OCI-LY1 (cell line): Measurements from ENCODE around the gene TBRG4.

Experiments used
- H2AFZ ChIP-seq: fragments of 200-600 bp; sonication (generic), shearing (Covaris generic); 2 replicates; pipeline ENCODE4 v1.6.0; 2014; ENCODE audit warnings: antibody characterized with exemption, mild to moderate bottlenecking, low read length
- H3F3A ChIP-seq: fragments of 200-600 bp; sonication (generic), shearing (Covaris generic); 2 replicates; pipeline ENCODE4 v1.6.0; 2014; ENCODE audit warnings: mild to moderate bottlenecking, antibody characterized with exemption, low read length, moderate library complexity; ENCODE audit not compliant: insufficient read depth
- H3K27ac ChIP-seq: fragments of 200-600 bp; sonication (generic); 2 replicates; pipeline ENCODE4 v1.5.1; 2014; ENCODE audit warnings: low read length, mixed run types, mild to moderate bottlenecking, low read depth; ENCODE audit not compliant: poor library complexity, severe bottlenecking
- H3K27me3 ChIP-seq: fragments of 200-600 bp; sonication (generic); 2 replicates; pipeline ENCODE4 v1.6.0; 2014; ENCODE audit warnings: antibody characterized with exemption, mild to moderate bottlenecking, low read length, moderate library complexity; ENCODE audit not compliant: insufficient read depth
- H3K36me3 ChIP-seq: fragments of 200-600 bp; sonication (generic); 2 replicates; pipeline ENCODE4 v1.6.1; 2014; ENCODE audit warnings: mild to moderate bottlenecking, antibody characterized with exemption, low read length, moderate library complexity, mixed read lengths; ENCODE audit not compliant: insufficient read depth
- H3K4me1 ChIP-seq: fragments of 200-600 bp; sonication (generic); 2 replicates; pipeline ENCODE4 v1.5.1; 2014; ENCODE audit warnings: mild to moderate bottlenecking, low read length, moderate library complexity; ENCODE audit not compliant: insufficient read depth, severe bottlenecking
- H3K4me2 ChIP-seq: fragments of 200-600 bp; sonication (generic), shearing (Covaris generic); 2 replicates; pipeline ENCODE4 v1.6.1; 2014; ENCODE audit warnings: low read length
- H3K4me3 ChIP-seq: fragments of 200-600 bp; sonication (generic); 2 replicates; pipeline ENCODE4 v1.5.1; 2014; ENCODE audit warnings: low read length, low read depth, mild to moderate bottlenecking, mixed read lengths; ENCODE audit not compliant: poor library complexity, severe bottlenecking
- H3K79me2 ChIP-seq: fragments of 200-600 bp; shearing (Covaris generic); 2 replicates; pipeline ENCODE4 v1.6.1; 2016; ENCODE audit warnings: mixed run types, low read length, mixed read lengths; ENCODE audit not compliant: insufficient read depth
- H3K9ac ChIP-seq: fragments of 200-600 bp; sonication (generic), shearing (Covaris generic); 2 replicates; pipeline ENCODE4 v1.6.1; 2014; ENCODE audit warnings: mild to moderate bottlenecking, low read length, mixed read lengths
- H3K9me2 ChIP-seq: fragments of 200-600 bp; sonication (generic), shearing (Covaris generic); 2 replicates; pipeline ENCODE4 v1.6.1; 2014; ENCODE audit warnings: low read depth, mild to moderate bottlenecking, low read length, mixed read lengths
- H3K9me3 ChIP-seq: fragments of 200-600 bp; shearing (Covaris generic); 2 replicates; pipeline ENCODE4 v1.6.1; 2014; ENCODE audit warnings: low read length, mixed read lengths
- H4K20me1 ChIP-seq: fragments of 200-600 bp; sonication (generic), shearing (Covaris generic); 2 replicates; pipeline ENCODE4 v1.6.0; 2016; ENCODE audit warnings: mild to moderate bottlenecking, low read length; ENCODE audit not compliant: insufficient read depth
- CTCF ChIP-seq: fragments of 200-600 bp; sonication (generic), shearing (Covaris generic); IDR thresholded peaks from 2 replicates; pipeline ENCODE4 v1.5.1; 2017; ENCODE audit warnings: mild to moderate bottlenecking, antibody characterized with exemption, low read length, moderate library complexity, mixed read lengths
- EZH2 ChIP-seq: fragments of 200-600 bp; sonication (generic), shearing (Covaris generic); IDR thresholded peaks from 2 replicates; pipeline ENCODE4 v1.8.0; 2017; ENCODE audit warnings: borderline replicate concordance, mixed run types, mild to moderate bottlenecking, antibody characterized with exemption, low read length, moderate library complexity, mixed read lengths

The TBRG4 gene

GRCh38 chr7:45055016-45055415 is 56.5 kb downstream of the TBRG4 start:
- Histone ChIP-seq H2AFZ (no peak overlapping the region), H3K27me3 (no peaks in the 10 kb centered on the region), H3K79me2 (peaks cover 86% of the 10 kb centered on the region), H3K4me3 (no peak overlapping the region), H4K20me1 (peaks cover 5% of the 10 kb centered on the region; the same call in 1 of the 2 replicates), H3K9me2 (no peaks in the 10 kb centered on the region), H3F3A (no peaks in the 10 kb centered on the region), H3K4me2 (no peak overlapping the region), H3K9ac (no peak overlapping the region), H3K36me3 (peaks cover 80% of the 10 kb centered on the region), H3K27ac (no peak overlapping the region), H3K4me1 (no peaks in the 10 kb centered on the region), H3K9me3 (no peaks in the 10 kb centered on the region; the same call in 1 of the 2 replicates)
- TF ChIP-seq CTCF: no peak
- TF ChIP-seq EZH2: no peak

- peaks cover 81% of the 10 kb centered on the region for H3K36me3 ChIP-seq
- H3K9me3 ChIP-seq: no peaks in the 10 kb centered on the region; the same call in 1 of the 2 replicates
- no peaks in the 10 kb centered on the region for H3K27me3 ChIP-seq
- H4K20me1 ChIP-seq: peaks cover 5% of the 10 kb centered on the region; the same call in 1 of the 2 replicates
- H3F3A ChIP-seq: no peaks in the 10 kb centered on the region
- H3K4me1 ChIP-seq: no peaks in the 10 kb centered on the region
- H3K4me2 ChIP-seq: no peak overlapping the region
- H3K9me2 ChIP-seq: no peaks in the 10 kb centered on the region
- H3K9ac ChIP-seq: no peak overlapping the region
- H2AFZ ChIP-seq: no peak overlapping the region
- H3K79me2 ChIP-seq: peaks cover 86% of the 10 kb centered on the region
- no peak for TF ChIP-seq EZH2
- TF ChIP-seq CTCF: no peak
- no peak overlapping the region for H3K4me3 ChIP-seq
- no peak overlapping the region for H3K27ac ChIP-seq
Observed at GRCh38 chr7:45054442-45054841, 57.1 kb downstream of the TBRG4 start.

- Histone ChIP-seq H2AFZ (no peak overlapping the region), H3K27ac (no peak overlapping the region), H3K9ac (no peak overlapping the region), H3K4me1 (no peaks in the 10 kb centered on the region), H3K9me2 (no peaks in the 10 kb centered on the region), H3K4me3 (no peak overlapping the region), H3K4me2 (no peak overlapping the region), H3K79me2 (peaks cover 86% of the 10 kb centered on the region), H3K27me3 (no peaks in the 10 kb centered on the region), H4K20me1 (peaks cover 5% of the 10 kb centered on the region; the same call in 1 of the 2 replicates), H3K9me3 (no peaks in the 10 kb centered on the region; the same call in 1 of the 2 replicates), H3K36me3 (peaks cover 86% of the 10 kb centered on the region), H3F3A (no peaks in the 10 kb centered on the region)
- TF ChIP-seq CTCF (no peak), EZH2 (no peak)
Observed at GRCh38 chr7:45053941-45054340, 57.6 kb downstream of the TBRG4 start.
